ENCODE data around the gene GRID1.

The GRID1 gene

GRCh38 chr10:86075512-86075911 lies 291.1 kb downstream of the GRID1 start:
- DNase-seq (ENCODE audit: insufficient read length, low spot score) (no peak), FAIRE-seq (no peak)
- TF ChIP-seq SPI1 (IDR thresholded peaks at IDR 0.05; ENCODE audit: low read depth, low read length) (no peak), POU2F2 (IDR thresholded peaks at IDR 0.05; ENCODE audit: low read depth, low read length) (no peak), PAX5 (IDR thresholded peaks at IDR 0.05; ENCODE audit: insufficient read depth, low read length, severe bottlenecking) (no peak), POLR2A (IDR thresholded peaks at IDR 0.05; ENCODE audit: low read depth, low read length) (no peak), TAF1 (IDR thresholded peaks at IDR 0.05; ENCODE audit: low read depth, low read length) (no peak), POLR2AphosphoS5 (IDR thresholded peaks at IDR 0.05; ENCODE audit: low read depth, low read length) (no peak)

GRCh38 chr10:86074294-86074693 lies 292.3 kb downstream of the GRID1 start:
- TF ChIP-seq PAX5 (IDR thresholded peaks at IDR 0.05; ENCODE audit: insufficient read depth, low read length, severe bottlenecking): no peak
- no peak for TF ChIP-seq POU2F2 (IDR thresholded peaks at IDR 0.05; ENCODE audit: low read depth, low read length)
- TF ChIP-seq POLR2A (IDR thresholded peaks at IDR 0.05; ENCODE audit: low read depth, low read length): no peak
- TF ChIP-seq TAF1 (IDR thresholded peaks at IDR 0.05; ENCODE audit: low read depth, low read length): no peak
- no peak for TF ChIP-seq POLR2AphosphoS5 (IDR thresholded peaks at IDR 0.05; ENCODE audit: low read depth, low read length)
- no peak for TF ChIP-seq SPI1 (IDR thresholded peaks at IDR 0.05; ENCODE audit: low read depth, low read length)
- FAIRE-seq: no peak
- DNase-seq (ENCODE audit: insufficient read length, low spot score): no peak

GRCh38 chr10:86073199-86073977 lies 293.2 kb downstream of the GRID1 start:
- DNase-seq (ENCODE audit: insufficient read length, low spot score) (no peak), FAIRE-seq (no peak)
- TF ChIP-seq PAX5 (IDR thresholded peaks at IDR 0.05; ENCODE audit: insufficient read depth, low read length, severe bottlenecking) (no peak), POU2F2 (IDR thresholded peaks at IDR 0.05; ENCODE audit: low read depth, low read length) (no peak), POLR2AphosphoS5 (IDR thresholded peaks at IDR 0.05; ENCODE audit: low read depth, low read length) (no peak), SPI1 (IDR thresholded peaks at IDR 0.05; ENCODE audit: low read depth, low read length) (no peak), POLR2A (IDR thresholded peaks at IDR 0.05; ENCODE audit: low read depth, low read length) (no peak), TAF1 (IDR thresholded peaks at IDR 0.05; ENCODE audit: low read depth, low read length) (no peak)

GRCh38 chr10:86072413-86072812 lies 294.2 kb downstream of the GRID1 start:
- FAIRE-seq: no peak
- no peak for TF ChIP-seq PAX5 (IDR thresholded peaks at IDR 0.05; ENCODE audit: insufficient read depth, low read length, severe bottlenecking)
- no peak for TF ChIP-seq POLR2AphosphoS5 (IDR thresholded peaks at IDR 0.05; ENCODE audit: low read depth, low read length)
- TF ChIP-seq POU2F2 (IDR thresholded peaks at IDR 0.05; ENCODE audit: low read depth, low read length): no peak
- TF ChIP-seq TAF1 (IDR thresholded peaks at IDR 0.05; ENCODE audit: low read depth, low read length): no peak
- no peak for TF ChIP-seq POLR2A (IDR thresholded peaks at IDR 0.05; ENCODE audit: low read depth, low read length)
- no peak for TF ChIP-seq SPI1 (IDR thresholded peaks at IDR 0.05; ENCODE audit: low read depth, low read length)
- no peak for DNase-seq (ENCODE audit: insufficient read length, low spot score)

- no peak for FAIRE-seq
- TF ChIP-seq POU2F2 (IDR thresholded peaks at IDR 0.05; ENCODE audit: low read depth, low read length) (no peak), POLR2A (IDR thresholded peaks at IDR 0.05; ENCODE audit: low read depth, low read length) (no peak), SPI1 (IDR thresholded peaks at IDR 0.05; ENCODE audit: low read depth, low read length) (peak; percentile 29; the same call in 1 of the 2 replicates)
- DNase-seq (ENCODE audit: insufficient read length, low spot score): no peak
Observed at GRCh38 chr10:86071758-86072157, 294.8 kb downstream of the GRID1 start.

- FAIRE-seq (no peak), DNase-seq (ENCODE audit: insufficient read length, low spot score) (no peak)
- no peak for TF ChIP-seq POU2F2 (IDR thresholded peaks at IDR 0.05; ENCODE audit: low read depth, low read length)
- TF ChIP-seq POLR2A (IDR thresholded peaks at IDR 0.05; ENCODE audit: low read depth, low read length): no peak
- TF ChIP-seq TAF1 (IDR thresholded peaks at IDR 0.05; ENCODE audit: low read depth, low read length): no peak
Observed at GRCh38 chr10:86071145-86071544, 295.4 kb downstream of the GRID1 start.

- FAIRE-seq: no peak
- TF ChIP-seq PAX5 (IDR thresholded peaks at IDR 0.05; ENCODE audit: insufficient read depth, low read length, severe bottlenecking) (no peak), POU2F2 (IDR thresholded peaks at IDR 0.05; ENCODE audit: low read depth, low read length) (no peak), SPI1 (IDR thresholded peaks at IDR 0.05; ENCODE audit: low read depth, low read length) (no peak), TAF1 (IDR thresholded peaks at IDR 0.05; ENCODE audit: low read depth, low read length) (no peak), POLR2AphosphoS5 (IDR thresholded peaks at IDR 0.05; ENCODE audit: low read depth, low read length) (no peak), POLR2A (IDR thresholded peaks at IDR 0.05; ENCODE audit: low read depth, low read length) (no peak)
- no peak for DNase-seq (ENCODE audit: insufficient read length, low spot score)
Observed at GRCh38 chr10:86070278-86070677, 296.3 kb downstream of the GRID1 start.

- no peak for DNase-seq (ENCODE audit: insufficient read length, low spot score)
- no peak for FAIRE-seq
- no peak for TF ChIP-seq PAX5 (IDR thresholded peaks at IDR 0.05; ENCODE audit: insufficient read depth, low read length, severe bottlenecking)
- TF ChIP-seq POLR2AphosphoS5 (IDR thresholded peaks at IDR 0.05; ENCODE audit: low read depth, low read length): no peak
- TF ChIP-seq POU2F2 (IDR thresholded peaks at IDR 0.05; ENCODE audit: low read depth, low read length): no peak
- no peak for TF ChIP-seq SPI1 (IDR thresholded peaks at IDR 0.05; ENCODE audit: low read depth, low read length)
- no peak for TF ChIP-seq POLR2A (IDR thresholded peaks at IDR 0.05; ENCODE audit: low read depth, low read length)
- TF ChIP-seq TAF1 (IDR thresholded peaks at IDR 0.05; ENCODE audit: low read depth, low read length): no peak
Observed at GRCh38 chr10:86068231-86069054, 298.2 kb downstream of the GRID1 start.

GRCh38 chr10:86067436-86068050 lies 299.1 kb downstream of the GRID1 start:
- FAIRE-seq (no peak), DNase-seq (ENCODE audit: insufficient read length, low spot score) (no peak)
- no peak for TF ChIP-seq TAF1 (IDR thresholded peaks at IDR 0.05; ENCODE audit: low read depth, low read length)
- no peak for TF ChIP-seq PAX5 (IDR thresholded peaks at IDR 0.05; ENCODE audit: insufficient read depth, low read length, severe bottlenecking)
- no peak for TF ChIP-seq SPI1 (IDR thresholded peaks at IDR 0.05; ENCODE audit: low read depth, low read length)
- TF ChIP-seq POLR2AphosphoS5 (IDR thresholded peaks at IDR 0.05; ENCODE audit: low read depth, low read length): no peak
- TF ChIP-seq POLR2A (IDR thresholded peaks at IDR 0.05; ENCODE audit: low read depth, low read length): no peak
- no peak for TF ChIP-seq POU2F2 (IDR thresholded peaks at IDR 0.05; ENCODE audit: low read depth, low read length)

Data from GM12891 (cell line).